HCT116 (cell line): ENCODE data around the gene RC3H2. TPM values are rescaled to one million over a fixed set of nuclear protein-coding genes. Genes with fewer than 3 reads are reported as not detected.
A peak's percentile ranks its signal among the peaks of the same experiment; 100 is the strongest.

Source experiments
- ATAC-seq: fragments of 200-7000 bp; cut with Tn5 transposase; 2 replicates; pipeline ENCODE4 v1.9.1; 2020; ENCODE audit warnings: mild to moderate bottlenecking, moderate library complexity
- BruUV-seq: library from RNA; stranded (reverse); fragments of 400-500 nt; replicated peaks from 2 replicates; lab custom pipeline; 2021; lab: Mats Ljungman, UMichigan
- CTCF ChIA-PET: fragments of 300-600 bp; sonication (Branson Sonifier 250); formaldehyde crosslinking; loops from one replicate; lab custom pipeline; 2021; ENCODE audit warnings: antibody characterized with exemption; lab: Charles Lee
- POLR2A ChIA-PET: fragments of 300-600, 350-600 bp; sonication (Branson Sonifier 250); formaldehyde crosslinking; loops from one replicate; lab custom pipeline; 2021; ENCODE audit warnings: antibody characterized with exemption; lab: Charles Lee
- RAD21 ChIA-PET, 2 experiments: fragments of 300-600 bp; sonication (Branson Sonifier 250); formaldehyde crosslinking; loops; one replicate each; lab custom pipeline; 2023; ENCODE audit warnings: low total read pairs in 2 of 2; ENCODE audit not compliant: uncharacterized antibody in 2 of 2, unreplicated experiment in 2 of 2, low non-redundant PET in 1 of 2; lab: Charles Lee
- DNase-seq: peaks from one replicate; pipeline ENCODE4 v3.0.0-alpha.2; 2010; ENCODE audit warnings: low read depth, low spot score
- H2AFZ ChIP-seq: fragments of 200-600 bp; shearing (Covaris generic), sonication (generic); 2 replicates; pipeline ENCODE4 v1.6.1; 2017; ENCODE audit warnings: low read depth, mixed run types, mixed read lengths, antibody characterized with exemption, low read length; ENCODE audit not compliant: poor library complexity, severe bottlenecking
- H3K27ac ChIP-seq: 2 replicates; pipeline ENCODE4 v1.5.1; 2012; ENCODE audit warnings: low read depth, low read length
- H3K27me3 ChIP-seq: fragments of 200-600 bp; sonication (generic); 2 replicates; pipeline ENCODE4 v1.6.1; 2016; ENCODE audit warnings: mixed run types, low read length, mixed read lengths; ENCODE audit not compliant: insufficient read depth
- H3K36me3 ChIP-seq, 2 experiments: fragments of 200-500 bp in 1 of 2; fragments of 200-600 bp in 1 of 2; sonication (Bioruptor generic) in 1 of 2; sonication (generic) in 1 of 2; 2 replicates each; pipeline versions ENCODE4 v1.5.1 to v1.6.1; 2014 to 2016; ENCODE audit warnings: low read length in 2 of 2, inconsistent platforms in 1 of 2, mixed read lengths in 1 of 2, mixed run types in 1 of 2; ENCODE audit not compliant: insufficient read depth in 2 of 2, control insufficient read depth in 1 of 2
- H3K4me1 ChIP-seq, 2 experiments: fragments of 200-600 bp in 1 of 2; sonication (generic) in 1 of 2; 2 replicates each; pipeline versions ENCODE4 v1.5.1 to v1.6.1; 2012 to 2017; ENCODE audit warnings: low read length in 2 of 2, inconsistent platforms in 1 of 2, mild to moderate bottlenecking in 1 of 2, mixed read lengths in 1 of 2, mixed run types in 1 of 2, moderate library complexity in 1 of 2; ENCODE audit not compliant: insufficient read depth in 2 of 2, control insufficient read depth in 1 of 2
- H3K4me2 ChIP-seq: fragments of 200-600 bp; sonication (generic); 2 replicates; pipeline ENCODE4 v1.6.1; 2017; ENCODE audit warnings: mixed run types, low read length, mixed read lengths
- H3K4me3 ChIP-seq, 2 experiments: fragments of 200-600 bp in 1 of 2; sonication (generic) in 1 of 2; replicated peaks in 1 of 2; 2 replicates each; pipeline ENCODE4 v1.5.1; 2011 to 2016; ENCODE audit warnings: low read length in 2 of 2, control low read depth in 1 of 2, low read depth in 1 of 2, mild to moderate bottlenecking in 1 of 2, mixed read lengths in 1 of 2, mixed run types in 1 of 2
- H3K79me2 ChIP-seq: fragments of 200-600 bp; sonication (generic); 2 replicates; pipeline ENCODE4 v1.6.1; 2017; ENCODE audit warnings: mild to moderate bottlenecking, mixed run types, low read length, moderate library complexity, mixed read lengths; ENCODE audit not compliant: insufficient read depth
- H3K9ac ChIP-seq: fragments of 200-600 bp; sonication (generic); 2 replicates; pipeline ENCODE4 v1.6.1; 2016; ENCODE audit warnings: low read length, mixed read lengths
- H3K9me2 ChIP-seq: fragments of 200-600 bp; sonication (generic), shearing (Covaris generic); 2 replicates; pipeline ENCODE4 v1.6.1; 2017; ENCODE audit warnings: mixed run types, mild to moderate bottlenecking, moderate library complexity; ENCODE audit not compliant: insufficient read depth
- H3K9me3 ChIP-seq, 2 experiments: fragments of 200-500 bp in 1 of 2; fragments of 200-600 bp in 1 of 2; sonication (Bioruptor generic) in 1 of 2; sonication (generic) in 1 of 2; 2 replicates each; pipeline ENCODE4 v1.6.1; 2014 to 2017; ENCODE audit warnings: low read length in 2 of 2, mixed read lengths in 2 of 2, inconsistent platforms in 1 of 2, low read depth in 1 of 2, mild to moderate bottlenecking in 1 of 2, mixed run types in 1 of 2, moderate library complexity in 1 of 2; ENCODE audit not compliant: control insufficient read depth in 1 of 2, insufficient read depth in 1 of 2
- H4K20me1 ChIP-seq: fragments of 200-600 bp; sonication (generic), shearing (Covaris generic); 2 replicates; pipeline ENCODE4 v1.6.1; 2017; ENCODE audit warnings: mixed run types, mild to moderate bottlenecking, moderate library complexity; ENCODE audit not compliant: insufficient read depth
- CEBPB ChIP-seq: IDR thresholded peaks from 2 replicates; pipeline ENCODE4 v1.6.1; 2012; ENCODE audit warnings: low read depth
- CTCF ChIP-seq, 3 experiments: fragments of 200-600 bp in 1 of 3; sonication (generic) in 1 of 3; IDR thresholded peaks in 2 of 3; conservative IDR thresholded peaks in 1 of 3; 2 replicates each; pipeline ENCODE4 v1.5.1; 2012 to 2017; ENCODE audit warnings: low read depth in 2 of 3, low read length in 2 of 3, antibody characterized with exemption in 1 of 3, borderline replicate concordance in 1 of 3, control low read depth in 1 of 3, mild to moderate bottlenecking in 1 of 3, mixed read lengths in 1 of 3, mixed run types in 1 of 3, moderate library complexity in 1 of 3; ENCODE audit not compliant: insufficient read depth in 1 of 3
- EGR1 ChIP-seq: IDR thresholded peaks from 2 replicates; pipeline ENCODE4 v1.6.1; 2012; ENCODE audit warnings: low read depth
- ELF1 ChIP-seq: IDR thresholded peaks from 2 replicates; pipeline ENCODE4 v1.6.1; 2012; ENCODE audit warnings: low read depth, borderline replicate concordance
- EZH2 ChIP-seq: fragments of 200-600 bp; sonication (generic); IDR thresholded peaks from 2 replicates; pipeline ENCODE4 v1.6.1; 2017; ENCODE audit warnings: antibody characterized with exemption, mixed run types
- FOSL1 ChIP-seq: IDR thresholded peaks from 2 replicates; pipeline ENCODE4 v1.6.1; 2012; ENCODE audit warnings: low read depth
- MAX ChIP-seq: IDR thresholded peaks from 2 replicates; pipeline ENCODE4 v1.6.1; 2012
- POLR2A ChIP-seq: IDR thresholded peaks from 2 replicates; pipeline ENCODE4 v1.7.0; 2011; ENCODE audit warnings: borderline replicate concordance; ENCODE audit not compliant: insufficient read depth, insufficient read length; ENCODE audit errors: extremely low read depth
- POLR2AphosphoS5 ChIP-seq: IDR thresholded peaks from 2 replicates; pipeline ENCODE4 v1.6.1; 2011; ENCODE audit warnings: mild to moderate bottlenecking, low read depth, low read length, moderate library complexity
- SP1 ChIP-seq: IDR thresholded peaks from 2 replicates; pipeline ENCODE4 v1.6.1; 2012; ENCODE audit warnings: low read depth
- SRF ChIP-seq: IDR thresholded peaks from 2 replicates; pipeline ENCODE4 v1.6.1; 2012; ENCODE audit warnings: low read depth
- TCF7L2 ChIP-seq: IDR thresholded peaks from 2 replicates; pipeline ENCODE4 v1.7.0; 2011; ENCODE audit warnings: borderline replicate concordance, inconsistent platforms; ENCODE audit not compliant: insufficient read depth, insufficient read length; ENCODE audit errors: extremely low read depth
- YY1 ChIP-seq: IDR thresholded peaks from 2 replicates; pipeline ENCODE4 v1.6.1; 2011; ENCODE audit warnings: low read length, low read depth, moderate library complexity, mild to moderate bottlenecking; ENCODE audit not compliant: insufficient replicate concordance; ENCODE audit errors: extremely low read depth
- ZFX ChIP-seq: fragments of 450-650 bp; IDR thresholded peaks from 2 replicates; pipeline ENCODE4 v1.6.1; 2017
- intact Hi-C: fragments of 100-400 bp; cut with micrococcal nuclease; formaldehyde crosslinking; loops from 2 replicates; pipeline ENCODE4 v1.10.0; 2022
- total RNA-seq: library from RNA; stranded (reverse); gene quantifications from one replicate; pipeline ENCODE4 v1.2.1, GENCODE V29; 2021; ENCODE audit not compliant: unreplicated experiment
- TF ChIP-seq, protein P1 (sequence below): IDR thresholded peaks from 2 replicates; pipeline ENCODE4 v1.6.1; 2012; ENCODE audit warnings: low read depth

RC3H2 gene
- total RNA-seq, 1 experiment from 2014 or later, result 53.8 TPM

DNA sequence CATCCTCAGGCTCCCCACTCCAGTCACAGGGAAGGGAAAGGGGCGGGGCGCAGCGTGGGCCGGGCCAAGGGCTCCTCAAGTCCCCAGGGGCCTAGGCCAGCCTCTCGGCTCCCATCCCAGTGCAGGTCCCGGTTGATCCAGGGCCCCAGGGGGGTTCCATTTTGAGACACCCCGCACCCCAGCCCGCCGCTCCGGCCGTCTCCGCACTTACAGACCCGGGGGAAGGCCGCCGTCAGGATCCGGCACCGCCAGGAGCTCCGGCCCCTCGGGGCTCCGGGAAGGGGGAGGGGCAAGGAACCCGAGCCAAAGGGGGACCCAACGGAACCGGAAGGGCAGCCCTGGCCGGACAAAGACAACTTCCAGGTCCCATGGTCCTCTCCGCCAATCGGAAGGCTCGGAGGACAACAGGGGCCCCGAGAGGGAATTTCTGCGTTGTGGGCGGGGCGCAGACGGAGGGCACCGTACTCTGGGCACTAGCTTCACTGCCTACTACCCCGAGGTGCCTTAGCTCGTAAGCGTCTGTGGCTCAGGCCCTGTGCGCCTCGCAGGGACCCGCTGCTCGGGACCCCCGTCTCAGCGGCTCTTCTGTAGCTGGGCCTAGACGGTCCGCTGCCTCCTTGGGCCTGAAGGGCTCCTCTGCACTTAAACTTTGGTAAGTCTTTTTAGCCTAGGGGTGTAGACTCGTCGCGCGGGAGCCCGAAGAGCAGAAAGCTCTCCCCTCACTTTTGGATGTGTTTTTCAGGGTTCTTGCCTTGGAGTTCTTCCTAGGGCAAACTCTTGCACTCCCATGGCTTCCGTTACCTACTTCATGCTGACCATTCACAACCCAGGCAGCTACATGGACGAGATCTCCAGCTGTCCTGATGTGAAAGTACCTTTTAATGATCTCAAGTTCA lies 26.3 kb upstream of the RC3H2 start, which contains the start of gene ZBTB26:
Gene ZBTB26, minus strand, starts transcription at position 287 of the 896 bp plus-strand sequence. CDS start 11,578 bp downstream, outside the sequence.
- Histone ChIP-seq H3K4me1 (peaks cover 2 to 16% of the 10 kb centered on the region in 2 experiments; a peak in 3 of 4 replicates), H3K9ac (peak within 1 kb of the TSS; percentile 89), H3K4me2 (peak within 1 kb of the TSS; percentile 85), H3K36me3 (no peaks in the 10 kb centered on the region), H3K79me2 (peaks cover 91% of the 10 kb centered on the region), H3K9me3 (no peaks in the 10 kb centered on the region), H3K27me3 (no peaks in the 10 kb centered on the region), H3K9me2 (0 out of 2 replicates have a peak, but pooled peaks cover 3% of the 10 kb centered on the region), H3K4me3 (peak within 1 kb of the TSS; percentile 96 to 98), H3K27ac (peak within 1 kb of the TSS; percentile 74), H2AFZ (no peak within 1 kb of the TSS), H4K20me1 (0 out of 2 replicates have a peak, but pooled peaks cover 5% of the 10 kb centered on the region)
- BruUV-seq, result no TSS peak
- POLR2A ChIA-PET, result interaction anchor here (0.6 to 2.1 kb wide), 7 partner anchors 9 to 1482 kb away, joined by 3 to 25 read pairs (median 5); partner anchors contain the start of genes RABGAP1, RC3H2 and ZBTB6
- CTCF ChIA-PET, result interaction anchor here (1.2 to 1.5 kb wide), 2 partner anchors 9 to 60 kb away, joined by 3 to 5 read pairs; partner anchors contain the start of gene RABGAP1
- ATAC-seq (peak; percentile 96), DNase-seq (peak; percentile 90)
- intact Hi-C loops, result loop anchor here (1.0 kb wide), 1 partner anchor 18 kb away; the partner anchor contains the start of gene ZBTB6
- RAD21 ChIA-PET, result interaction anchor here (1.0 to 1.1 kb wide), 2 partner anchors 9 to 18 kb away, joined by 3 to 4 read pairs; partner anchors contain the start of genes RABGAP1 (in 1 of the 2) and ZBTB6 (in 1 of the 2)
- TF ChIP-seq CTCF (IDR thresholded peaks at IDR 0.05 in 2 of 3, conservative IDR thresholded peaks at IDR 0.05 in 1 of 3; ENCODE audit: borderline replicate concordance in 1 of 3, insufficient read depth in 1 of 3, low read depth in 2 of 3, low read length in 2 of 3) (no peak), POLR2A (peak; percentile 61), MAX (peak; percentile 65), YY1 (peak; percentile 64), EZH2 (no peak), ZFX (peak; percentile 94), POLR2AphosphoS5 (peak; percentile 94), TCF7L2 (peak; percentile 75), EGR1 (peak; percentile 44; the same call in 1 of the 2 replicates), SP1 (peak; percentile 95), SRF (peak; percentile 72; the same call in 1 of the 2 replicates), ELF1 (peak; percentile 55; the same call in 1 of the 2 replicates), FOSL1 (no peak), CEBPB (no peak)
- TF ChIP-seq, protein P1, sequence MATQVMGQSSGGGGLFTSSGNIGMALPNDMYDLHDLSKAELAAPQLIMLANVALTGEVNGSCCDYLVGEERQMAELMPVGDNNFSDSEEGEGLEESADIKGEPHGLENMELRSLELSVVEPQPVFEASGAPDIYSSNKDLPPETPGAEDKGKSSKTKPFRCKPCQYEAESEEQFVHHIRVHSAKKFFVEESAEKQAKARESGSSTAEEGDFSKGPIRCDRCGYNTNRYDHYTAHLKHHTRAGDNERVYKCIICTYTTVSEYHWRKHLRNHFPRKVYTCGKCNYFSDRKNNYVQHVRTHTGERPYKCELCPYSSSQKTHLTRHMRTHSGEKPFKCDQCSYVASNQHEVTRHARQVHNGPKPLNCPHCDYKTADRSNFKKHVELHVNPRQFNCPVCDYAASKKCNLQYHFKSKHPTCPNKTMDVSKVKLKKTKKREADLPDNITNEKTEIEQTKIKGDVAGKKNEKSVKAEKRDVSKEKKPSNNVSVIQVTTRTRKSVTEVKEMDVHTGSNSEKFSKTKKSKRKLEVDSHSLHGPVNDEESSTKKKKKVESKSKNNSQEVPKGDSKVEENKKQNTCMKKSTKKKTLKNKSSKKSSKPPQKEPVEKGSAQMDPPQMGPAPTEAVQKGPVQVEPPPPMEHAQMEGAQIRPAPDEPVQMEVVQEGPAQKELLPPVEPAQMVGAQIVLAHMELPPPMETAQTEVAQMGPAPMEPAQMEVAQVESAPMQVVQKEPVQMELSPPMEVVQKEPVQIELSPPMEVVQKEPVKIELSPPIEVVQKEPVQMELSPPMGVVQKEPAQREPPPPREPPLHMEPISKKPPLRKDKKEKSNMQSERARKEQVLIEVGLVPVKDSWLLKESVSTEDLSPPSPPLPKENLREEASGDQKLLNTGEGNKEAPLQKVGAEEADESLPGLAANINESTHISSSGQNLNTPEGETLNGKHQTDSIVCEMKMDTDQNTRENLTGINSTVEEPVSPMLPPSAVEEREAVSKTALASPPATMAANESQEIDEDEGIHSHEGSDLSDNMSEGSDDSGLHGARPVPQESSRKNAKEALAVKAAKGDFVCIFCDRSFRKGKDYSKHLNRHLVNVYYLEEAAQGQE, result no peak
